Vagina (tissue), 2 donors: ENCODE measurements around the gene DGKQ.

ENCODE experiments used
- CTCF ChIP-seq, 3 experiments: fragments of 450-650 bp in 2 of 3; fragments of 200-600 bp in 1 of 3; sonication (generic) in 1 of 3; IDR thresholded peaks; one replicate each; pipeline ENCODE4 v1.5.1; 2017 to 2019; ENCODE audit warnings: antibody characterized with exemption in 3 of 3, mild to moderate bottlenecking in 2 of 3, moderate library complexity in 2 of 3
- POLR2A ChIP-seq, 2 donors: fragments of 450-650 bp; IDR thresholded peaks; one replicate each; pipeline ENCODE4 v1.6.1; 2017; ENCODE audit warnings: antibody characterized with exemption in 2 of 2, mild to moderate bottlenecking in 2 of 2, moderate library complexity in 2 of 2
- POLR2AphosphoS5 ChIP-seq, 2 donors: sonication (generic); formaldehyde crosslinking; IDR thresholded peaks; one replicate each; pipeline ENCODE4 v1.9.0; 2017; ENCODE audit warnings: antibody characterized with exemption in 2 of 2, mild to moderate bottlenecking in 2 of 2, low read depth in 1 of 2; ENCODE audit not compliant: insufficient read depth in 1 of 2

GRCh38 chr4:946103-946450, 27.3 kb downstream of the DGKQ start:
- TF ChIP-seq CTCF (IDR thresholded peaks at IDR 0.05) (no peak), POLR2A (IDR thresholded peaks at IDR 0.05) (no peak), POLR2AphosphoS5 (IDR thresholded peaks at IDR 0.05; ENCODE audit: insufficient read depth in 1 of 2, low read depth in 1 of 2) (no peak)
